WTC11 (cell line): ENCODE measurements around the gene ANKS6. TPM values are rescaled to one million over a fixed set of nuclear protein-coding genes. Genes with fewer than 3 reads are reported as not detected.
A peak's percentile ranks its signal among the peaks of the same experiment; 100 is the strongest.

Experiments used
- ATAC-seq: fragments of 200-7000 bp; cut with Tn5 transposase; 2 replicates; pipeline ENCODE4 v1.10.0; 2021; ENCODE audit warnings: mild to moderate bottlenecking, moderate library complexity
- CTCF ChIA-PET: fragments of 300-600 bp; sonication (Branson Sonifier 250); formaldehyde crosslinking; loops from one replicate; lab custom pipeline; 2021; ENCODE audit warnings: antibody characterized with exemption; lab: Charles Lee
- POLR2A ChIA-PET: fragments of 350-600 bp; sonication (Branson Sonifier 250); formaldehyde crosslinking; loops from one replicate; lab custom pipeline; 2021; ENCODE audit warnings: antibody characterized with exemption; lab: Charles Lee
- DNase-seq: peaks from one replicate; pipeline ENCODE4 v3.0.0; 2021; ENCODE audit warnings: low spot score
- H3K27ac Mint-ChIP-seq: 2 replicates; pipeline ENCODE4 v1.8.0; 2021; ENCODE audit warnings: mixed read lengths
- H3K27me3 Mint-ChIP-seq: 2 replicates; pipeline ENCODE4 v1.8.0; 2021; ENCODE audit warnings: low read depth, mild to moderate bottlenecking, moderate library complexity, mixed read lengths
- H3K36me3 Mint-ChIP-seq: 2 replicates; pipeline ENCODE4 v1.8.0; 2021; ENCODE audit warnings: mixed read lengths
- H3K4me1 Mint-ChIP-seq: 2 replicates; pipeline ENCODE4 v1.8.0; 2022; ENCODE audit warnings: mixed read lengths
- H3K4me3 Mint-ChIP-seq: 2 replicates; pipeline ENCODE4 v1.8.0; 2021; ENCODE audit warnings: mild to moderate bottlenecking, moderate library complexity, mixed read lengths
- H3K9me3 Mint-ChIP-seq: 2 replicates; pipeline ENCODE4 v1.8.0; 2021; ENCODE audit warnings: mixed read lengths
- ARID4B ChIP-seq: sonication (generic); formaldehyde crosslinking; IDR thresholded peaks from 2 replicates; pipeline ENCODE4 v1.8.0; 2023; ENCODE audit warnings: missing genetic modification reagents, mild to moderate bottlenecking, borderline replicate concordance
- ATF1 ChIP-seq: sonication (generic); formaldehyde crosslinking; IDR thresholded peaks from 2 replicates; pipeline ENCODE4 v1.8.1; 2023; ENCODE audit warnings: mild to moderate bottlenecking, moderate library complexity, missing genetic modification reagents
- E2F5 ChIP-seq: sonication (generic); formaldehyde crosslinking; IDR thresholded peaks from 2 replicates; pipeline ENCODE4 v1.8.1; 2022; ENCODE audit warnings: mild to moderate bottlenecking, moderate library complexity, missing genetic modification reagents
- EMX1 ChIP-seq: fragments of 250-450 bp; sonication (Bioruptor Pico); IDR thresholded peaks from 2 replicates; pipeline ENCODE4 v1.8.0; 2021; ENCODE audit warnings: mild to moderate bottlenecking
- ESRRA ChIP-seq: sonication (generic); formaldehyde crosslinking; IDR thresholded peaks from 2 replicates; pipeline ENCODE4 v1.8.1; 2022; ENCODE audit warnings: mild to moderate bottlenecking, missing genetic modification reagents, borderline replicate concordance
- FOXJ3 ChIP-seq: sonication (generic); formaldehyde crosslinking; IDR thresholded peaks from 2 replicates; pipeline ENCODE4 v1.9.0; 2021; ENCODE audit warnings: missing genetic modification reagents, mild to moderate bottlenecking, borderline replicate concordance
- GABPB1 ChIP-seq: sonication (generic); formaldehyde crosslinking; IDR thresholded peaks from 2 replicates; pipeline ENCODE4 v1.8.1; 2023; ENCODE audit warnings: mild to moderate bottlenecking, missing genetic modification reagents
- GRHL2 ChIP-seq: fragments of 250-450 bp; sonication (Bioruptor Pico); IDR thresholded peaks from 2 replicates; pipeline ENCODE4 v1.8.0; 2022; ENCODE audit warnings: mild to moderate bottlenecking, moderate library complexity; ENCODE audit not compliant: insufficient replicate concordance, severe bottlenecking
- IRF1 ChIP-seq: sonication (generic); formaldehyde crosslinking; IDR thresholded peaks from 2 replicates; pipeline ENCODE4 v1.8.0; 2023; ENCODE audit warnings: missing genetic modification reagents
- KAT7 ChIP-seq: sonication (generic); formaldehyde crosslinking; IDR thresholded peaks from 2 replicates; pipeline ENCODE4 v1.8.1; 2023; ENCODE audit warnings: missing genetic modification reagents, mild to moderate bottlenecking, borderline replicate concordance
- NFE2L1 ChIP-seq: sonication (generic); formaldehyde crosslinking; IDR thresholded peaks from 2 replicates; pipeline ENCODE4 v1.8.1; 2023; ENCODE audit warnings: missing genetic modification reagents
- NR3C1 ChIP-seq: sonication (generic); formaldehyde crosslinking; conservative IDR thresholded peaks from 2 replicates; pipeline ENCODE4 v1.8.1; 2023; ENCODE audit warnings: low read depth, mild to moderate bottlenecking, missing genetic modification reagents
- PRRX2 ChIP-seq: fragments of 250-450 bp; sonication (Bioruptor Pico); IDR thresholded peaks from 2 replicates; pipeline ENCODE4 v1.8.0; 2021; ENCODE audit warnings: mild to moderate bottlenecking
- RELA ChIP-seq: sonication (generic); formaldehyde crosslinking; IDR thresholded peaks from 2 replicates; pipeline ENCODE4 v1.8.1; 2022; ENCODE audit warnings: missing genetic modification reagents, mild to moderate bottlenecking, borderline replicate concordance
- SMAD4 ChIP-seq: sonication (generic); formaldehyde crosslinking; IDR thresholded peaks from 2 replicates; pipeline ENCODE4 v1.8.0; 2022; ENCODE audit warnings: mild to moderate bottlenecking, missing genetic modification reagents
- SP1 ChIP-seq: sonication (generic); formaldehyde crosslinking; conservative IDR thresholded peaks from 2 replicates; pipeline ENCODE4 v1.8.1; 2022; ENCODE audit warnings: missing genetic modification reagents
- TCF7 ChIP-seq: sonication (generic); formaldehyde crosslinking; IDR thresholded peaks from 2 replicates; pipeline ENCODE4 v1.8.0; 2022; ENCODE audit warnings: mild to moderate bottlenecking, low read depth, missing genetic modification reagents, moderate library complexity
- TEAD4 ChIP-seq: sonication (generic); formaldehyde crosslinking; IDR thresholded peaks from 2 replicates; pipeline ENCODE4 v1.8.0; 2022; ENCODE audit warnings: mild to moderate bottlenecking, missing genetic modification reagents
- ZBTB21 ChIP-seq: sonication (generic); formaldehyde crosslinking; IDR thresholded peaks from 2 replicates; pipeline ENCODE4 v1.8.1; 2023; ENCODE audit warnings: mild to moderate bottlenecking, missing genetic modification reagents, borderline replicate concordance
- ZMAT4 ChIP-seq: fragments of 250-450 bp; sonication (Bioruptor Pico); IDR thresholded peaks from 2 replicates; pipeline ENCODE4 v1.9.0; 2021; ENCODE audit warnings: mild to moderate bottlenecking
- ZNF121 ChIP-seq: sonication (generic); formaldehyde crosslinking; IDR thresholded peaks from 2 replicates; pipeline ENCODE4 v1.8.0; 2023; ENCODE audit warnings: missing genetic modification reagents
- ZSCAN18 ChIP-seq: fragments of 250-450 bp; sonication (Bioruptor Pico); IDR thresholded peaks from 2 replicates; pipeline ENCODE4 v2.1.2; 2022; ENCODE audit warnings: mild to moderate bottlenecking, moderate library complexity
- total RNA-seq: library from RNA; stranded (reverse); gene quantifications from 3 replicates; pipeline ENCODE4 v1.2.3, GENCODE V29; 2021

ANKS6 gene
- total RNA-seq, 1 experiment from 2014 or later: 65.1 TPM

GRCh38 chr9:98810102-98810842, 13.9 kb upstream of the ANKS6 start (continued):
- TF ChIP-seq ZNF121 (CRISPR knock-in tag) (no peak), ESRRA (CRISPR knock-in tag) (no peak), KAT7 (CRISPR knock-in tag) (no peak)

- H3K27me3 Mint-ChIP-seq: peaks cover 30% of the 10 kb centered on the region
- POLR2A ChIA-PET: no interaction called here
- H3K4me3 Mint-ChIP-seq: peak overlapping the region; percentile 77
- ATAC-seq (peak; percentile 7; the same call in 1 of the 2 replicates), DNase-seq (no peak)
- H3K36me3 Mint-ChIP-seq: no peaks in the 10 kb centered on the region; the same call in 1 of the 2 replicates
- TF ChIP-seq ARID4B (no peak), ZNF121 (CRISPR knock-in tag) (no peak), SMAD4 (CRISPR knock-in tag) (no peak), NR3C1 (CRISPR knock-in tag) (no peak), SP1 (CRISPR knock-in tag) (no peak), ZMAT4 (CRISPR knock-in tag) (no peak), EMX1 (CRISPR knock-in tag) (no peak), ZBTB21 (CRISPR knock-in tag) (no peak), NFE2L1 (CRISPR knock-in tag) (no peak), IRF1 (no peak), E2F5 (no peak), FOXJ3 (no peak), GRHL2 (CRISPR knock-in tag) (no peak), ZSCAN18 (CRISPR knock-in tag) (no peak), RELA (CRISPR knock-in tag) (no peak), ATF1 (CRISPR knock-in tag) (no peak), PRRX2 (no peak), TCF7 (no peak), TEAD4 (CRISPR knock-in tag) (no peak), GABPB1 (no peak)
- TF ChIP-seq, all 79 proteins: peak for 0
- CTCF ChIA-PET: interaction anchor here (1.0 to 1.7 kb wide), 5 partner anchors 12 to 41 kb away, joined by 3 to 8 read pairs (median 3); no protein-coding TSS in a partner anchor
- H3K4me1 Mint-ChIP-seq: peaks cover 32% of the 10 kb centered on the region
- no peaks in the 10 kb centered on the region for H3K9me3 Mint-ChIP-seq
- H3K27ac Mint-ChIP-seq: peak overlapping the region; percentile 41; the same call in 1 of the 2 replicates
These were observed 13.2 kb upstream of the ANKS6 start for GRCh38 chr9:98809311-98810101.
